Stimulated activated CD4-positive, alpha-beta T cell treated with anti-CD3 and anti-CD28 coated beads, Interleukin-4, amount 100 ng/mL, for 1 hour (primary cell): Measurements from ENCODE around the gene TBX1.

Source experiments
- DNase-seq: peaks from one replicate; pipeline ENCODE4 v3.0.0-alpha.2; 2020

TBX1 gene

GRCh38 chr22:19753996-19754700, 6.4 kb upstream of the TBX1 start:
- DNase-seq, result no peak

- DNase-seq, result no peak
These were observed 5.9 kb upstream of the TBX1 start for GRCh38 chr22:19754701-19755144.

- DNase-seq, result no peak
These were observed 5.3 kb upstream of the TBX1 start for GRCh38 chr22:19755145-19755710.

- no peak for DNase-seq
These were observed 4.8 kb upstream of the TBX1 start for GRCh38 chr22:19755722-19756287.

GRCh38 chr22:19756288-19757128, 4.1 kb upstream of the TBX1 start:
- DNase-seq, result peak; percentile 73

GRCh38 chr22:19757140-19757984, 3.2 kb upstream of the TBX1 start:
- DNase-seq, result no peak

- DNase-seq, result no peak
These were observed 2.3 kb upstream of the TBX1 start for GRCh38 chr22:19757985-19758895.

- no peak for DNase-seq
These were observed 1.6 kb upstream of the TBX1 start for GRCh38 chr22:19758896-19759426.

- no peak for DNase-seq
These were observed 1.0 kb upstream of the TBX1 start for GRCh38 chr22:19759427-19760057.

- no peak for DNase-seq
These were observed 560 bp downstream of the TBX1 start for GRCh38 chr22:19760951-19761724.

- DNase-seq, result no peak
These were observed 1.4 kb downstream of the TBX1 start for GRCh38 chr22:19761725-19762567.

- DNase-seq, result no peak
These were observed 2.2 kb downstream of the TBX1 start for GRCh38 chr22:19762568-19763457.

GRCh38 chr22:19763458-19764298, 3.1 kb downstream of the TBX1 start:
- no peak for DNase-seq

- no peak for DNase-seq
These were observed 3.7 kb downstream of the TBX1 start for GRCh38 chr22:19764299-19764593.

GRCh38 chr22:19764636-19765476, 4.3 kb downstream of the TBX1 start:
- DNase-seq, result no peak
